NOMO-1 treated with dmso at 0.1 percent for 144 hours (cell line): Measurements from ENCODE around the gene PPIP5K1.

ENCODE experiments used
- DNase-seq: peaks from one replicate; lab custom pipeline; 2025; ENCODE audit not compliant: unreplicated experiment; lab: John Stamatoyannopoulos, UW

Gene PPIP5K1

DNA sequence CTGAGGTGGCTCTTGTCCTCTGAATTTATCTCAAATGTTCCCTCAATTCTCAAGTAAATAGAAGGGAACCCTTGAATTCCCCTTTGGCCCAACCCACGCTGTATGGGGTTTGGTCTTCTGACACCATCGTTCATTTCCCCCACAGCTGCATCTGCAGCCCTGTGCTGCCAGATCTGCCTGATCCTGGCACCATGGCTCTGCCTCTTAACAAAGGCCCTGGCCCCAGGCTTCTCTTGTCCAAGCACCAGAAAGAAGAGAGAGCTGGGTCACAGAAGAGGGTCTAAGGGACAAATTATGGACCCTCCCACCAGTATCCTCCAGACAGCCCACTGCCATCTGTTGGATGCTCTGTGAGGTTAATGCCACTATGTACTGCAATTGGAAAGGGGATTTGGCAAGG is 70.8 kb downstream of the PPIP5K1 start:
- no peak for DNase-seq

DNA sequence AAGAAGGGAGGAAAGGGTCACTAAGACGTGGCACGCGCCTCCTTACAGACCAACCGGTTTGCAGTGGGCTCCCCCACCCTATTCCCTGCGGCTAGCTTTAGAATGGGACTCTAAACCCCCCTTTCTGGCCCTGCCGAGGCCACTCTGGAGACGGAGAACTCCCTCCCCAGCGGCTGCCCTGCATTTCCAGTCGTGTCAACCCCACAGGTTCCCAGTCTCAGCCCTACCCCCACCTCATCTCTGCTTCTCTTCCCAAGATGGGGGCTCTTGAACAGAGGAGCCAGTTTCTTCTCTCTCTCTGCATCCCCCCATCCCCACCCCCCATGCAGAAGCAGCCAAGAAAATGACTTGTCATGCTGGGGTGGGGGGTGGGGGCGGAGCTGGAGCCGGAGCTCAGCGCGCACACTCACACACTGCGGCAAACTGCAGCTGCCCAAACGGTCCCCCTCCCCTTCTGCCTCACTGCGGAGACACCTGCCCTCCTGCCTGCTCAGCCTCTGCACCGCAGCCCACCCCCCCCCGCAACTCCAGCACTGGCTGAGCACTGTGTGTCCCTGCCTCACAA is 71.7 kb downstream of the PPIP5K1 start:
- DNase-seq: no peak

- no peak for DNase-seq
Measured at GRCh38 chr15:43517354-43518196, 72.4 kb downstream of the PPIP5K1 start, which contains the start of gene MAP1A. Gene MAP1A, plus strand, starts transcription at chr15:43517608. Its CDS starts 3,866 bp downstream, at chr15:43521474.

DNA sequence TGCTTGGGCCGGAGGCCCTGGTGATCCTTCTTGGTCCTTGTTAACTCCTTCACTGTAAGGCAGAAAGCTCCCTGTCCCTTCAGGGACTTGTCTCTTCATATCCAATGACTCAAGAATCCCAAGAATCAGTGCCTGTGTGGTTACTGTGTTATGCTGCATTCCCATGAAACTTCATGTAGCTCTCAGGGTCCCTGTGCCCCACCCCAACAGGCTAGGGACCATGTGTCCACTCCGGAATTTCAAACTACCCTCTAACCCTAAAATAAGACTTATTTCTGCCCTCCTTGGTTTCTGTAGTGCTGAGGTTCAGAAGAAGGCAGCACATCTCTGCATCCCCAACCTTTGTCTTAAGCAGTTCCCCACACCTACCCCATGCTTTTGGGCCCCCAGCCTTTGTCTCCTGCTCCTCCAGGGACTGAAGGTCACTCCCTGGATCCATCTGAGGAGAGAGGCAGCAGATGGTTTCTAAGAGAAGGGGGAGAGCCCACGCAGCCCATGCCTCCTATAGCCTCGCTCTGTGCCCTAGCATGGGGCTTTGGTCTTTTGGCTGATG is 73.1 kb downstream of the PPIP5K1 start:
- DNase-seq: no peak

DNA sequence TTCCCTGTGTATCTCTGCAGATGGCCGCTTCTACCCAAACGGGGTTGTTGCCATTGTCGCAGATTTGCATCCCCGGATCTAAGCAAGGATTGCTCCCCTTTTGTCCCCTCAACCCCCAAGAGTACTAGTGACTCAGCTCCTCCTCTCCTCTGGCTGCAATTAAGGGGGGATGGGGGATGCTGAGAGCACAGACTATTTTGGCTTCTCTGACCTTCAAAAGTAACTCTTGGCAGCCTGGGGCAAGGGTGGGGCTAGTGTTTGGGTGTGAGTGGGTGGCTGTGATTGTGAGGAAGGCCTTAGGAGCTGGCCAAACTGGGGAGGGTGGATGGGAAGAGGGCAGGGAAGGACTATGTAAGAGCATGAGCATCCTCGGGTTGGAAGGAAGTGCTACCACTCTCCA is 73.8 kb downstream of the PPIP5K1 start:
- DNase-seq: no peak

DNA sequence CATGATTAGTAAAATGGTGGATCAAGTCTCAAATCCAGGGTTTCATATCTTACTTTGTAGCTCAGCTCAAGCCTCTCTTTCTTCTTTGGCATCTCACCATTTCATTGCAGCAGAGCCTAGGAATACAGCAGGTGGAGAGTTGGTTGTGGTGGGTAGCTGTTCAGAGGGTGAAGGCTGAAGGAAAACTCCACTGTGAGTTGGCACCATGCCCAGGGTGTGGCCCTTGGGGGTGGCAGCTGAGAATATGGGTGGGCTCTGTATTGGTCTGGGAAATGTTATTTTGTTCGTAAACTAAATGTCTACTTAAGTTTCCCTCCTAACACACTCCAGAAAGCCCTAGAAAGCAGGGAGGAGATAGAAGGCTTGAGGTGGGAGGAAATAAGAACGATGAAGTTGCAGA is 74.3 kb downstream of the PPIP5K1 start:
- no peak for DNase-seq

DNA sequence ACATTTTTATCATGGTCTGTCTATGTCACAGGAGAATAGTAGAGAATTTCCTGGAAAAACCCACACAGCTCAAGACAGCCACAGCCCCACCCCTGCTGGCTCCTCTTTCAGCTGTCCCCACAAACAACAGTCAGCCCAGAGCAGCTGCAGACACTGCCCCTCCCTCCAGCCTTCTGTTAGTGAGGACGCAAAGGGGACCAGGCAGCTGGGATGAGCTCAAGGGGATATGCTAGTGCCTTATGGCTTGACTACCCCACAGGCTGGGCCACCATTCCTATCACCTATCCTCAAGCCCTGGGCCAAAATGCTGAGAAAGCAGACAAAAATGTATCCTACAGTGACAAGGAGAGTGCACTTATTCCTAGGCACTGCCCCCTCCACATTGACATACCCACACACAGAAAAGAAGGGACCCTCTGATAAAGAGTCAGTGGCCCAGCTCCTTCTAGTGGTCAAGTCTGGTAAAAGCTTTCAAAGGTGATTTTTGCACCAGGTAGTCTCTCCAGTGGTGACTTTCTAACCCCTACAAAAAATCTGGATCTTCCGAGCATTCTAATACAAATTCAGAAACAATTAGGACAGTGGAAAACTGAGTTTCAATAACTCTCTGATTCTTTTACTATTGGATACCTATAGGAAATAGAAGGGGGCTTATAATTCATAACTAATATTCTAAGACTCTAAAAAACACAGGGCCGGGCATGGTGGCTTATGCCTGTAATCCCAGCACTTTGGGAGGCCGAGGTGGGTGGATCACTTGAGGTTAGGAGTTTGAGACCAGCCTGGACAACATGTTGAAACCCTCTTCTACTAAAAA is 75.6 kb downstream of the PPIP5K1 start:
- no peak for DNase-seq

DNA sequence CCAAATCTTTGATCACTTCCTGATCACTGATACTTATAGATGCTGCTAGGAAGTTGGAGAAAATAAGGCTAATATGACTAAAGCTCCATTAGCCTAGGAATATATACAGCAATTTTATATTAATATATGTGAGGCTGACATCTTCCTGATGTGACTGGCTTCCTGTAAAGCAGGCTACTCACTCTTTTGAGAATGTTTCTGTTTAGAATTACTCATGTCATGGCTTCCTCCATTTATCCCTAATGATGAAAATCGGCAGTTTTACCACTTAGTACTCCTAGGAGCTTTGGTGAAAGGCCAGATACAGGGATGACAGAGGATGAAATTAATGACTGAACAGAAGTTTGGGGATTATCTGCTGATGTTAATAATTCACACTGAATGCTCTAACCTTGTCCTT is 76.5 kb downstream of the PPIP5K1 start:
- no peak for DNase-seq

GRCh38 chr15:43511012-43511885 is 78.8 kb downstream of the PPIP5K1 start:
- DNase-seq: peak; percentile 8

GRCh38 chr15:43510200-43511011 is 79.6 kb downstream of the PPIP5K1 start:
- DNase-seq: peak; percentile 97

- DNase-seq: no peak
Measured at GRCh38 chr15:43509660-43510199, 80.3 kb downstream of the PPIP5K1 start.

DNA sequence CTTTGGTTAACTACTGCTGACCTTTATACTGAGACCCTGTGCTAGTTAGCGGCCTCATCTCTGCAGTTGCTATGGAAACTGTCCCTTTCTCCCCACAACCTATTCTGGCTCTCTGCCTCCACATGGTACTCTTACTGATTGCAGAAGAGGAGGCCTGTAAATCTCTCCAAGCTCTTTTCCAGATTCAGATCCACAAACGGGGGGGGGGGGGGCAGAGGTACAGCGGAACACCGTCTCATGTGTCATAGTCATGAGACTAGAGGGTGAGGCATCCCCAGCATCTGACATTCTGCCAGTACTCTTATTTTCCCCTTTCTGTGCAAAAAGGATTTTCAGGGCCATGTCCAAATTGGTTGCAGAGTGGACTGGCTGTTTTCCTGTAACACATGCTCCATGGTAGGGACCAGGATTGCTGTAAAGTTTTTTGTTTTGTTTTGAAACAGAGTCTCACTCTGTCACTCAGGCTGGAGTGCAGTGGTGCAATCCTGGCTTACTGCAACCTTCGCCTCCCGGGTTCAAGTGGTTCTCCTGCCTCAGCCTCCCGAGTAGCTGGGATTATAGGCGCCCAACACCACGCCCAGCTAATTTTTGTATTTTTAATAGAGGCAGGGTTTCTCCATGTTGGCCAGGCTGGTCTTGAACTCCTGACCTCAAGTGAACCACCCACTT is 80.9 kb downstream of the PPIP5K1 start:
- no peak for DNase-seq

- DNase-seq: no peak
Measured at GRCh38 chr15:43508421-43508820, 81.6 kb downstream of the PPIP5K1 start.

- no peak for DNase-seq
Measured at GRCh38 chr15:43505738-43506137, 84.3 kb downstream of the PPIP5K1 start.

DNA sequence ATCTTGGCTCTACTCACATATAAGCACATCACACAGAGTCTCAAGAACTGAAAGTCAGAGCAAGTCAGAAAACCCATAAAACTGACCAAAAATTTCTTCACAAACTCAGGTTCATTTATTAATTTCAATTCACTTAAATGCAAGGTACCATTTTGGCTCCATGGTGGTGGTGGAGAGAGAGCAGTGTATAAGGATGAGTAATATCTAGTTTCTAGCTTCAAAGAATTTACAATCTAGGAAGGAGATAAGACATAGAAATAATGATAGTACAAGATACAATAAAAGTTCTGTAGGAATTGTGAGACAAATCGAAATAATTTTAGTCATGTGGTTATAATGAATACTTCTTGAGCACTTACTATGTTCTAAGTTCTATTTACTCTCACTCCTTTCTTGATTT is 90.4 kb downstream of the PPIP5K1 start:
- no peak for DNase-seq

DNA sequence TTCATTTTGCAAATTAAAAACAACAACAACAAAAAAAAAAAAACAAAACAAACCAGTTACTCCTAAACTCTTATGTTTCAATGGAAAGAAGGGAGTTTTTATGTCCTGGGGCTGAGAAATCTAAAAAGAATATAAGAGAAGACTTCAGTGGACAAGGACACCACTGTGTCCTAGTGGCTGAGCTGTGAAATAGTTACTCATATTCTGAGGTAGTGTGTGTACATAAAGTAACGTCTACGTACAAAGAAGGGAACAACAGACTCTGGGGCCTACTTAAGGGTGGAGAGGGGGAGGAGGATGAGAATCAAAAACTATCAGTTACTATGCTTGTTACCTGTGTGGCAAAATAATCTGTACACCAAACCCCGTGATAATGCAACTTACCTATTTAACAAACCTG is 91.0 kb downstream of the PPIP5K1 start:
- no peak for DNase-seq

DNA sequence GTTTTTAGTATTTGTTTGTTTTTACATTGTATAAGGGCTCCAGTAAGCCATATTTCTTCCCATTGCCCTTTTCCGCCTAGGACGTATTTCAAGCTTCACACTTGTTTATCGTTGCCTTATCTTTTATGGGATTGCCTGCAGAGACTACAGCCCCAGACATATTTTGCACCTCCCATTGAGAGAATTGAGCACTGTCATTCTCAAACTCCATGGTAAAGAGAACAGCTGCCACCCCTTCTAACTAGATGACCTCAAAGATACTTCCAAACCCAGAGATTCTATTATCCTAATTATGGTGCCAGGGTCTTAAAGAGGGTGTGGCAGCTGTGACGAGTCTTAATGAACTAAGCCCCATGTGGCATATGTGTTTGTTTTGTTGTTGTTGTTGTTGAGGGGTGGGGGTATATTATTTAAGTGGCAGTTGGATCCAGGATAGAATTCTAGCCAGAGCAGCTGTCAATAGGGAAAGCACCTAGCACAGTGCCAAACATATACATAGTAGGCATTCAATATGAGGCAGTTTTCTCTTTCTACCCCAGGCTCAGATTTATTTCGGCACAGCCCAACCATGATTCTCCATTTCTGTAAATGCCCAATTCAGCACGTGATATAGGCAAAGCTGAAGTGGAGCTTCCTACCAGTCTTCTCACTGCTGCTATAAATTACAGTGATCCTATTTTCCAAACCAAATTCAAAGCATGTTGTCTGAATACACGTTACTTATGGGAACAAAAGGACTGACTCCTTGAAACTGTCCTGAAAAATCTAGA is 96.1 kb downstream of the PPIP5K1 start:
- DNase-seq: no peak
